CD8-positive, alpha-beta memory T cell (primary cell): ENCODE results near the gene SLITRK2. TPM values are rescaled to one million over a fixed set of nuclear protein-coding genes. Genes with fewer than 3 reads are reported as not detected.

Experiments used
- CTCF ChIA-PET: fragments of 350-600 bp; sonication (Branson Sonifier 250); formaldehyde crosslinking; loops from one replicate; lab custom pipeline; 2021; ENCODE audit warnings: antibody characterized with exemption; lab: Charles Lee
- POLR2A ChIA-PET: fragments of 350-600 bp; sonication (Branson Sonifier 250); formaldehyde crosslinking; loops from one replicate; lab custom pipeline; 2021; ENCODE audit warnings: antibody characterized with exemption; lab: Charles Lee
- DNase-seq, 5 donors: peaks; one replicate each; pipeline versions ENCODE4 v3.0.0 to v3.0.0-alpha.2; 2020 to 2022; ENCODE audit warnings: mixed read lengths in 1 of 5
- H3K27ac ChIP-seq: one replicate; pipeline ENCODE4 v1.7.0; 2013; ENCODE audit warnings: low read depth, mild to moderate bottlenecking, low read length, moderate library complexity
- H3K27me3 ChIP-seq: 2 replicates; pipeline ENCODE4 v1.7.0; 2013; ENCODE audit warnings: low read length, mild to moderate bottlenecking; ENCODE audit not compliant: insufficient read depth, poor library complexity, severe bottlenecking
- H3K36me3 ChIP-seq: 2 replicates; pipeline ENCODE4 v1.7.0; 2013; ENCODE audit warnings: mild to moderate bottlenecking, low read length, moderate library complexity; ENCODE audit not compliant: insufficient read depth
- H3K4me1 ChIP-seq: 2 replicates; pipeline ENCODE4 v1.7.0; 2013; ENCODE audit warnings: mild to moderate bottlenecking, low read length, moderate library complexity; ENCODE audit not compliant: insufficient read depth
- H3K4me3 ChIP-seq: 2 replicates; pipeline ENCODE4 v1.7.0; 2013; ENCODE audit warnings: mild to moderate bottlenecking, low read length
- H3K9me3 ChIP-seq: 2 replicates; pipeline ENCODE4 v1.7.0; 2013; ENCODE audit warnings: mild to moderate bottlenecking, low read length
- H3K27ac Mint-ChIP-seq, 8 donors: one replicate each; pipeline ENCODE4 v1.8.0; 2020 to 2021; ENCODE audit warnings: mixed read lengths in 8 of 8, mild to moderate bottlenecking in 6 of 8, inconsistent platforms in 3 of 8, moderate library complexity in 3 of 8
- H3K27me3 Mint-ChIP-seq, 2 donors: one replicate each; pipeline ENCODE4 v1.8.0; 2020 to 2021; ENCODE audit warnings: mixed read lengths in 2 of 2, mild to moderate bottlenecking in 1 of 2, moderate library complexity in 1 of 2
- H3K36me3 Mint-ChIP-seq, 3 donors: one replicate each; pipeline ENCODE4 v1.8.0; 2020 to 2021; ENCODE audit warnings: mixed read lengths in 3 of 3, inconsistent platforms in 1 of 3, mild to moderate bottlenecking in 1 of 3
- H3K4me1 Mint-ChIP-seq, 3 donors: one replicate each; pipeline ENCODE4 v1.8.0; 2020 to 2021; ENCODE audit warnings: mixed read lengths in 3 of 3, inconsistent platforms in 1 of 3, mild to moderate bottlenecking in 1 of 3
- H3K4me3 Mint-ChIP-seq, 7 donors: one replicate each; pipeline ENCODE4 v1.8.0; 2020 to 2021; ENCODE audit warnings: mixed read lengths in 7 of 7, mild to moderate bottlenecking in 6 of 7, moderate library complexity in 4 of 7, inconsistent platforms in 2 of 7
- H3K9me3 Mint-ChIP-seq, 5 donors: one replicate each; pipeline ENCODE4 v1.8.0; 2020 to 2022; ENCODE audit warnings: mixed read lengths in 5 of 5, mild to moderate bottlenecking in 3 of 5, moderate library complexity in 2 of 5, inconsistent platforms in 1 of 5
- polyA plus RNA-seq: library from polyadenylated mRNA; unstranded; fragments of 300-500 nt; fragmentation: Illumina TruSeq; gene quantifications from one replicate; pipeline ENCODE4 v1.2.3, GENCODE V29; 2021
- total RNA-seq, 2 experiments: library from RNA; stranded (reverse); gene quantifications; one replicate each; pipeline ENCODE4 v1.2.3, GENCODE V29; 2021

SLITRK2 gene
- total and polyA plus RNA-seq, 3 experiments from 2014 or later, result not detected

- Histone ChIP-seq H3K36me3 (no peaks in the 10 kb centered on the region), H3K27ac (no peak overlapping the region), H3K9me3 (no peaks in the 10 kb centered on the region), H3K4me1 (no peaks in the 10 kb centered on the region), H3K27me3 (no peaks in the 10 kb centered on the region), H3K4me3 (no peak overlapping the region)
- H3K9me3 Mint-ChIP-seq, result peaks cover 0 to 2% (median 1%) of the 10 kb centered on the region in 5 donors
- DNase-seq, result no peak
- H3K36me3 Mint-ChIP-seq, result no peaks in the 10 kb centered on the region
- H3K4me3 Mint-ChIP-seq, result no peak overlapping the region
- ChIA-PET POLR2A (no interaction called here), CTCF (no interaction called here)
- H3K4me1 Mint-ChIP-seq, result no peaks in the 10 kb centered on the region
- peaks cover 0 to 2% of the 10 kb centered on the region in 2 donors for H3K27me3 Mint-ChIP-seq
- no peak overlapping the region for H3K27ac Mint-ChIP-seq
Observed at GRCh38 chrX:145843146-145843904, 25.7 kb downstream of the SLITRK2 start.

- H3K9me3 ChIP-seq, result no peaks in the 10 kb centered on the region
- Mint-ChIP-seq H3K4me1 (no peaks in the 10 kb centered on the region), H3K4me3 (no peak overlapping the region), H3K9me3 (peaks cover 0 to 5% (median 3%) of the 10 kb centered on the region in 5 donors), H3K27me3 (peaks cover 0 to 2% of the 10 kb centered on the region in 2 donors), H3K36me3 (no peaks in the 10 kb centered on the region), H3K27ac (no peak overlapping the region)
- no peaks in the 10 kb centered on the region for H3K4me1 ChIP-seq
- ChIA-PET CTCF (no interaction called here), POLR2A (no interaction called here)
- H3K27ac ChIP-seq, result no peak overlapping the region
- H3K36me3 ChIP-seq, result no peaks in the 10 kb centered on the region
- no peak for DNase-seq
- H3K4me3 ChIP-seq, result no peak overlapping the region
- no peaks in the 10 kb centered on the region for H3K27me3 ChIP-seq
Observed at GRCh38 chrX:145844886-145845285, 27.3 kb downstream of the SLITRK2 start.

GRCh38 chrX:145848448-145848847, 30.8 kb downstream of the SLITRK2 start:
- ChIA-PET CTCF (no interaction called here), POLR2A (no interaction called here)
- H3K4me1 Mint-ChIP-seq, result no peaks in the 10 kb centered on the region
- no peak for DNase-seq
- H3K9me3 Mint-ChIP-seq, result peaks cover 0 to 8% (median 3%) of the 10 kb centered on the region in 5 donors
- H3K27me3 Mint-ChIP-seq, result peaks cover 0 to 2% of the 10 kb centered on the region in 2 donors
- no peaks in the 10 kb centered on the region for H3K36me3 ChIP-seq
- H3K27me3 ChIP-seq, result no peaks in the 10 kb centered on the region
- H3K9me3 ChIP-seq, result no peaks in the 10 kb centered on the region
- H3K4me3 Mint-ChIP-seq, result no peak overlapping the region
- no peaks in the 10 kb centered on the region for H3K4me1 ChIP-seq
- no peak overlapping the region for H3K4me3 ChIP-seq
- H3K27ac ChIP-seq, result no peak overlapping the region
- no peak overlapping the region for H3K27ac Mint-ChIP-seq
- no peaks in the 10 kb centered on the region for H3K36me3 Mint-ChIP-seq

DNA sequence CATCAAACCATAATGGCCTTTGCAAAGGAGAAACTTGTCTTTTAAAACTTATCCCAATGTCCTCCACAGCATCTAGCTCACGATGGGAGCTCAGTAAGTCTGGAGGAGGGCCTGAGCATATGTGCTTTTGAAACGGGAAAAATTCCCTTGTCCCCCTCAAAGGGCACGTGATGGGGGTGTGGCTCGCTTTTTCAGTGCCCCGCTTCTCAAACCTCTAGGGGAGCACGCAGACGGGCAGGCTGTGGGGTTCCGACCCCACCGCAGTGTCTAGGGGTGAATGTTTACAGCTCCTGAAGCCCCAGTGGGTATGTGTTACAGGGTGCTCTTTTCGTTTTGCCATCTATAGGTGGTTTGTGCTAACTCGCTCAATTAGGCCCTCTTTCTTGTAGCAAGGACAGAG, 31.2 kb downstream of the SLITRK2 start:
- no peaks in the 10 kb centered on the region for H3K36me3 ChIP-seq
- Mint-ChIP-seq H3K27ac (no peak overlapping the region), H3K36me3 (no peaks in the 10 kb centered on the region), H3K9me3 (peaks cover 0 to 8% (median 3%) of the 10 kb centered on the region in 5 donors), H3K4me1 (no peaks in the 10 kb centered on the region), H3K27me3 (peaks cover 0 to 2% of the 10 kb centered on the region in 2 donors), H3K4me3 (no peak overlapping the region)
- POLR2A ChIA-PET, result no interaction called here
- DNase-seq, result no peak
- H3K4me1 ChIP-seq, result no peaks in the 10 kb centered on the region
- H3K27ac ChIP-seq, result no peak overlapping the region
- H3K9me3 ChIP-seq, result no peaks in the 10 kb centered on the region
- no peak overlapping the region for H3K4me3 ChIP-seq
- H3K27me3 ChIP-seq, result no peaks in the 10 kb centered on the region
- CTCF ChIA-PET, result no interaction called here

GRCh38 chrX:145853181-145853580, 35.6 kb downstream of the SLITRK2 start:
- H3K9me3 Mint-ChIP-seq, result peaks cover 0 to 6% (median 3%) of the 10 kb centered on the region in 5 donors
- H3K36me3 Mint-ChIP-seq, result no peaks in the 10 kb centered on the region
- CTCF ChIA-PET, result no interaction called here
- H3K27ac Mint-ChIP-seq, result no peak overlapping the region
- Histone ChIP-seq H3K4me3 (no peak overlapping the region), H3K9me3 (no peaks in the 10 kb centered on the region), H3K36me3 (no peaks in the 10 kb centered on the region), H3K27me3 (no peaks in the 10 kb centered on the region), H3K4me1 (no peaks in the 10 kb centered on the region), H3K27ac (no peak overlapping the region)
- no peak overlapping the region for H3K4me3 Mint-ChIP-seq
- POLR2A ChIA-PET, result no interaction called here
- no peaks in the 10 kb centered on the region for H3K4me1 Mint-ChIP-seq
- DNase-seq, result no peak
- H3K27me3 Mint-ChIP-seq, result peaks cover 0 to 3% of the 10 kb centered on the region in 2 donors

DNA sequence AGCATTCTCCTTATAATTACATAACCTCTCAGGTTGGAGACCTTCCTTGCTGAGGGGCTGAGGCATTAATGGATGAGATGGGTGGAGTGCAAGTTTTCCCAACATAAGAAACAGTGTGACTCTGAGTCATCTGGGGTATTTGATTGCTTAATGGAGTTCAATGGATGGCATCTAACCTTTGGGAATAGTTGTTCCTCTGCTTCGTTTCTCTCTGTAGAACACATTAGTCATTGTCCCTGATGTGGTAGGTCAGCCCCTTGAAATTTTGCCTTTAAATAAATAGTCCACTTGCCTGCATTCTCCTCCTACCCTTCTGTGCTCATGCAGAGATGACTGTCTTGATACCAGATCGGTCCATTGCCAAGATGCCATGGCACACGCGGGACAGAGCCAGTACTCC, 38.6 kb downstream of the SLITRK2 start:
- Mint-ChIP-seq H3K4me3 (no peak overlapping the region), H3K9me3 (peaks cover 0 to 7% (median 0%) of the 10 kb centered on the region in 5 donors), H3K27me3 (peaks cover 0 to 4% of the 10 kb centered on the region in 2 donors), H3K4me1 (no peaks in the 10 kb centered on the region), H3K27ac (no peak overlapping the region), H3K36me3 (no peaks in the 10 kb centered on the region)
- Histone ChIP-seq H3K4me3 (no peak overlapping the region), H3K27me3 (no peaks in the 10 kb centered on the region), H3K4me1 (no peaks in the 10 kb centered on the region), H3K27ac (no peak overlapping the region), H3K36me3 (no peaks in the 10 kb centered on the region), H3K9me3 (no peaks in the 10 kb centered on the region)
- DNase-seq, result no peak
- POLR2A ChIA-PET, result no interaction called here
- CTCF ChIA-PET, result no interaction called here

DNA sequence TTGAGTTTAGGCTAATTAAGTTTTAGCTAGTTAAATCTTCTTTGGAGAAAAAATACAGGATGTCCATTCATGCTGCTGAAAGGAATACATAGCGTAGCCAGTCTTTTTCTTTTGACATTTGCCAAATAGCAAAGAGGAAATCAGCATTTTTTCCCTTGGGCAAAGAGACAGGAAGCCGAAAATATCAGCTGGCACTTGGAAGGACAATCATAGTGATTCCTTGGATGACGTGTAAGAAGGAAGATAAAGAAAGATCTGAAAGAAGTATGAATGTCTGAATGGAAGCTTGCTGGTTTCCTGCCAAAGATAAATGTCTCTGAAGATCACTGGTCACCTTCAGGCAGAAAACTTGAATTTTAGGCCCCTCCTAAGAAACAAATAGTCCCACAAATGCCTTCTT, 44.2 kb downstream of the SLITRK2 start:
- Mint-ChIP-seq H3K4me1 (no peaks in the 10 kb centered on the region), H3K36me3 (no peaks in the 10 kb centered on the region), H3K9me3 (peaks cover 0 to 7% (median 0%) of the 10 kb centered on the region in 5 donors), H3K27ac (no peak overlapping the region), H3K4me3 (no peak overlapping the region), H3K27me3 (peaks cover 0 to 2% of the 10 kb centered on the region in 2 donors)
- Histone ChIP-seq H3K27ac (no peak overlapping the region), H3K36me3 (no peaks in the 10 kb centered on the region), H3K4me3 (no peak overlapping the region), H3K4me1 (no peaks in the 10 kb centered on the region), H3K9me3 (no peaks in the 10 kb centered on the region), H3K27me3 (no peaks in the 10 kb centered on the region)
- DNase-seq, result no peak
- POLR2A ChIA-PET, result no interaction called here
- CTCF ChIA-PET, result no interaction called here

- peaks cover 0 to 3% (median 0%) of the 10 kb centered on the region in 5 donors for H3K9me3 Mint-ChIP-seq
- no peak for DNase-seq
Observed at GRCh38 chrX:145865082-145865481, 47.5 kb downstream of the SLITRK2 start.

More at GRCh38 chrX:145865082-145865481, 47.5 kb downstream of the SLITRK2 start:
- ChIA-PET CTCF (no interaction called here), POLR2A (no interaction called here)
- H3K27me3 Mint-ChIP-seq, result peaks cover 0 to 5% of the 10 kb centered on the region in 2 donors
- no peak overlapping the region for H3K4me3 Mint-ChIP-seq
- no peaks in the 10 kb centered on the region for H3K36me3 ChIP-seq
- no peaks in the 10 kb centered on the region for H3K9me3 ChIP-seq
- H3K27ac Mint-ChIP-seq, result no peak overlapping the region
- H3K4me3 ChIP-seq, result no peak overlapping the region
- no peaks in the 10 kb centered on the region for H3K36me3 Mint-ChIP-seq
- no peak overlapping the region for H3K27ac ChIP-seq
- no peaks in the 10 kb centered on the region for H3K4me1 Mint-ChIP-seq
- no peaks in the 10 kb centered on the region for H3K4me1 ChIP-seq
- H3K27me3 ChIP-seq, result no peaks in the 10 kb centered on the region
